ENCODE results near the gene OSBPL3.

Gene OSBPL3

DNA sequence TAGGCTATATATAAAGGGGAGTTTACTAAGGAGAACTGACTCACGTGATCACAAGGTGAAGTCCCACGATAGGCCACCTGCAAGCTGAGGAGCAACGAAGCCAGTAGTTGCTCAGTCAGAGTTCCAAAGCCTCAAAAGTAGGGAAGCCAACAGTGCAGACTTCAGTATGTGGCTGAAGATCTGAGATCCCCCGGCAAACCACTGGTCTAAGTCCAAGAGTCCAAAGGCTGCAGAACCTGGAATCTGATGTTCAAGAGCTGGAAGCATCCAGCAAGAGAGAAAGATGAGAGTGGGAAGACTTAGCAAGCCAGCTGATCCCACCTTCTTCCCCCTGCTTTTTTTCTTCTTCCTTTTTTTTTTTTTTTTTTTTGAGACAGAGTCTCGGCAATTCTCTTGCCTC lies 195.7 kb downstream of the OSBPL3 start:
- DNase-seq: no peak

DNA sequence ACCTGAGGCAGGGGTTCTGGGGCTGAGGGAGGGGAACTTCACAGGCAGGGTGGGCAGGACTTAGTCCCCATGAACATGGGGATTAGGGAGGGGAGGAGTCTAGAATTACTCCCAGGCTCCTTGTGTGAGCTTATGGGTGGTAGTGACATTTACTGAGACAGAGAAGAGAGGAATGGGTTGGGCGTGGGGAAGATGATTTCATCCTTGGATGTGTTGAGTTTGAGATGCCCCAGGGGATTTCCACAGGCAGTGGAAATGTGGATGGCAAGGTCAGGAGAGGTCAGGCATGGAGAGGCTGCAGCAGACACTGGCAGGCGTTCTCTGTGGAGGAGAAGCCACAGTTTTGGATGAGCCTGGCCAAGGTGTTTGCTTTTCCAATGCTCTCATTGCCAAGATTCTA lies 196.3 kb downstream of the OSBPL3 start:
- DNase-seq: no peak

DNA sequence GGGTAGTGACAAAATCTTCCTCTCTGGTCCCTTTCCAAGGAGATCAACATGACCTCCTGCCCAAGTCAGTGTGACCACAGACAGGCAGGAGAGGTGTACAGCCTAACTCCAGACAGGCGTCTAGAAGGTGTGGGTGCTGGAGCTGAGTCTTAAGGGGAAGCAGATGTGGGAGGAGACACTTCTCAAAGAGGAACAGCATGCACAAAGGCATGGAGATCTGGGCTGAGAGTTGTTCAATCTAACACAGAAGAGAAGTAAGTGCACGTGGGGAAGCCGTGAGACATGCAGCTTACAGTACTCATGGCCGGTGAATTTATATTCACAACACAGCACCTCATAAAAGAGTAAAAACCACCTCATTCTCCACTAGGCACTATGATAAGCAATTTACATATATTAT lies 198.9 kb downstream of the OSBPL3 start:
- no peak for DNase-seq

GRCh38 chr7:24779283-24779655 lies 200.7 kb downstream of the OSBPL3 start:
- DNase-seq: no peak

DNA sequence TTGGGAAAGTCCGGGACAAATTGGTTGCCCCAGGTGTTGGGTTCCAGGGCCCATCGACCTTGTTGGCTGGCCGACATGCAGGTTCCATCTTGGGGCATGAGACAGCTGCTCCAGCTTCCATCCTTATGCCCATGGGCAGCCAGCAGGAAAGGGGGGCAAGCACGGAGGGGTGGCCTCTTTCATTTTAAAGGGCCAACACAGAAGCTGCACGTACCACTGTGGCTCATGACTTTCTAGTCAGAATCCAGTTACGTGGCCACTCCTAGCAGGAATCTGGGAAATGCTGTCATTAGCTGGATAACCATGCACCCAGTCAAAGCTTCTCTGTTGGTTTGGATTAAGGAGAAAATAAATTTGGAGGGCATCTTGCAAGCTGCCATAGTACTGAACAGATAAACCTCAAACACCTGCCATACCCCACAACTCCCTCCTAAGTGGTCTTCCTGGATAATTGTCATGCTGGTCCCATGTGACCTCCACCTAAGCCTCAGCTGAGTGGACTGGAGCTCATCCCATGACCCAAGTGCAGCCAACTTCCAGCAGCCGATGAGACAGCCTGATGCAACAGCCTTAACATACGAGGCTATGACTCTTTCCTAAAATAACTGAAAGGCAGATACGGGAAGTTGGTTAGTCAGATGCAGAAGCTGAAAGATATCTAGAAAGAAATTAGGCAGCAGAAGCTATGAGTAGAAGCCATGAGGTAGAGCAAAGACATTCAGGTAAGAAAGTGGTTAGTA lies 201.3 kb downstream of the OSBPL3 start:
- no peak for DNase-seq

DNA sequence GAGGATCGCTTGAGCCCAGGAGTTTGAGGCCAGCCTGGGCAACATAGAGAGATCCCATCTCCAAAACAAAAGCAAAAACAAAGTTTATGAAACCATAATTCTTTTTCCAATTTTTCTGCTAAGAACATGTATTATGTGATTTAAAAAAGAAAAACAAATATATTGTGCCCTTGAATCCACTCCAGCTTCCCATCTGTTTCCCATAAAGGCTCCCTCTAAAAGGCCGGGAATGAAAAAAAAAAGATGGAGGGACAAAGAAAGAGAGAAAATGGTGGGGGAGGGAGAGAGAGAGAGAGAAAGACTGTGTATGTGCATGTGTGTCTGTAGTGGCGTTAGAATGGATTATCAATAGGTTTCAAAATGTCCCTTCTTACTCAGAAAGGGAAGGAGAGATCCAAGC lies 202.2 kb downstream of the OSBPL3 start:
- no peak for DNase-seq

DNA sequence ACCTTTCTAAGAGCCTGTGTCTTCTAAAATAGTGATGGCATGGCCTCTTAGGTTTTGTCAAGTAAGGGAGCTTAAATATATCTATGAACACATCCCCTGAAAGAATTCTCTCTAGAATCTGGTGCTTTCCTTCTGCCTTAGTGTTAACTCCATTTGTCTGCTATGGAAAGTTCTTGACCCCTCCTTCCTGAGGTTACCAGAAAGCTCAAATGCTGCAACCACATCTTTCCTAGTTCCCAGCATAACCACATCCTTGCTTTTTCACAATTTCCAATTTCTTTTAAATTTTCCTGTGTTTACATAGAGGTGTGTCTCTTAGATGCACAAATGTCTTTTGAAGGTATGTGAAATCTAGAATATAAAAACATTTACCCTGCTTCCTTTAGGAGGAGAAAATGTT lies 206.3 kb downstream of the OSBPL3 start:
- no peak for DNase-seq

GRCh38 chr7:24769851-24770250 lies 210.1 kb downstream of the OSBPL3 start:
- no peak for DNase-seq

DNA sequence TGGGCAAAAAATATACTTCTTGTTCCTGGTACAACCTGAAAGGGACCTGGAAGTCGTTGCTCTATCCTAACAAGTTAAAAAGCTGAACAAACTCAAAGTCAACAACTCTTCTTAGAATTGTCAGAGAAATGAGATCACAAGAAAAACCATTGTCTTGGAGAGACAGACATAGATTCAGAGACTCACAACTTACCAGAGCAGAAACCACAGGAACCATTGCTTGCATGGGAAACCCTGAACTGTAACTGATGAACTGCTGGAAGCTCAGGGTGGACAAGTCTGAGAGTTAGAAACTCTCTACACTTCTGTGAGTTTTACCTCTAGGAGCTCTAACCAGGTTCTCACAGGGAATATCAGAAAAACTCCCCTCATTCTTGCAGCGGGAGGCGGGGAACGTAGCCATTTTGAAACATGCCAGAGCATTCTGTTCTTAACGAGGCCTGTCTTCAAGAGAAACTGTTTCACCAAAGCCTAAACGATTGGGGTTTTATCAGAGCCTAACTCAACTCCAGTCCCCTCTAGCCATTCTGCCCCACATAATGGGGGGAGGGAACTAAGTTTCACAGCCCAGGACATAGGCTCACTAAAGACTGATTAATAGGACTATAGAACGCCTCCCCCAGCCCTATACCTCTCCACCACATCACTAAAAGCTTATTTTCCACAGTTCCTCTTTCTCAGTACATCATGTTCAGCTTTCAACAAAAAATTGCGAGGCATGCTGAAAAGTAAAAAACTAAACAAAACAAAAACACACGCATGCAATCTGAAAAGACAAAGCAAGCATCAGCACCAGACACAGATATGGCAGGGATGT lies 210.8 kb downstream of the OSBPL3 start:
- DNase-seq: no peak

- DNase-seq: no peak
Measured at GRCh38 chr7:24767878-24768569, 212.0 kb downstream of the OSBPL3 start.

DNA sequence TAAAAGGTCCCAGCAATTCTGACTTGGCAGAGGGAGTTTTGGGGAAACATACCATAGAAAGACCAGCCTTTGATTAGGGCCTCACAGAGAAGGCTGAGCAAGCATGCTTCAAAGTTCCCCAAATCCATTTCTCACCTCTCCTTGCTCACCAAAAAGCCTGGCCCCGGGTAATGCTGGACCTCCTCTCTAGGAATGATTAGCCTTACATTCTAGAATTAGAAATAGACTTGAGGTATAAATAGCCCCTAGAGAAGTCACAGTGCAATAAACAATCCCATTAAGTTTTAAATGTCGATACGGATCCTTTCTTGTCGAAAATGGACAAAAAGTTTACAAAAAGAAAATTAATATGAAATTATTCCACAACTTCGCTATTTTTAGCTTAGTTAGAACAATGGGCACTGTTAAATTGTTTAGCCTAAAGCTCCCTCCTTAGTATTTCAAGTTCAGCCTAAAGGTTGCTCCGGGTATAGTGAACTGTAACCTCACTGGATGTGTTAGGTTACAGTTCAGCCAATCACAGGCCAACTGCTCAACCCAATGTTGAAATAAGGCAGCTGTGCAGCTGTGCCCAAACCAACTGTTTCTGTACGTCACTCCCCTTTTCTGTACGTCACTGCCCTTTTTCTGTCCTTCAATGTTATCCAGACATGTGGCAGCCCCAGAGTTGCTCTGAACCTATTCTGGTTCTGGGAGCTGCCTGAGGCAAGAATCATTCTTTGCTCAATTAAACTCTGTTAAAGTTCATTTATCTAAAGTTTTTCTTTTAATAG lies 214.8 kb downstream of the OSBPL3 start:
- DNase-seq: no peak

GRCh38 chr7:24764011-24764410 lies 216.0 kb downstream of the OSBPL3 start:
- no peak for DNase-seq

GRCh38 chr7:24763303-24763901 lies 216.6 kb downstream of the OSBPL3 start:
- DNase-seq: no peak

DNA sequence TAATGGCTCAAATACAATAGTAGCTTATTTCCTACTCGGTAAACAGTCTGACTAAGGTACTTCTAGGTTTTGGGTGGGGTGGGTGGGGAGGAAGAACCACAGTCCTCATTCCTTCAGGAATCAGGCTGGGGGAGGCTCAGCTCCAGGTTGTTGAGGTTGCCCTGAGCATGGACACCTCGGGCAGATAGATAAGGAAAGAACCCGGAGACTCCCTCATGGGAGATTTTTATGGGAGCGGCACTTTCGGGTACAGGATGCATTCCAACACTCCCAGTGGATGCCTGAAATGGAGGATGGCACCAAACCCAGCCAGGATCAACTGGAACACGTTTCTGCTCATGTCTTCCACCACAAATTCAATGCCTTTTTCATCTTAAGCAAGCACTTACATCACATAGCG lies 217.2 kb downstream of the OSBPL3 start:
- DNase-seq: no peak

DNA sequence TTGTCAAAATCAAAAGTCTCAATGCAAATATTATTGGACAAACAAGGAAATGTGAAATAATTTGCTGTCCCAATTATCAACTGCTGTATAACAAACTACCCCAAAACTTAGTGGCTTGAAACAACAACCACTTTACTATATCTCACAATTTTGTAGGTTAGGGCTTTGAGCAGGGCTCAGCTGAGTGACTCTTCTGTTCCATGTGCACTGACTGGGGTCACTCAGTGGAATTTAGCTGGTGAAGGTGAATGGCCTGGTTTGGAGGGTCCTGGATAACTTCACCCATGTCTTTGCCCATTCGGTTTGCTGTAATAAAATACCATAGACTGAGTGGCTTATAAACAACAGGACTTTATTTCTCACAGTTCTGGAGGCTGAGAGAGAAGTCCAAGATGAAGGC lies 219.0 kb downstream of the OSBPL3 start:
- no peak for DNase-seq

DNA sequence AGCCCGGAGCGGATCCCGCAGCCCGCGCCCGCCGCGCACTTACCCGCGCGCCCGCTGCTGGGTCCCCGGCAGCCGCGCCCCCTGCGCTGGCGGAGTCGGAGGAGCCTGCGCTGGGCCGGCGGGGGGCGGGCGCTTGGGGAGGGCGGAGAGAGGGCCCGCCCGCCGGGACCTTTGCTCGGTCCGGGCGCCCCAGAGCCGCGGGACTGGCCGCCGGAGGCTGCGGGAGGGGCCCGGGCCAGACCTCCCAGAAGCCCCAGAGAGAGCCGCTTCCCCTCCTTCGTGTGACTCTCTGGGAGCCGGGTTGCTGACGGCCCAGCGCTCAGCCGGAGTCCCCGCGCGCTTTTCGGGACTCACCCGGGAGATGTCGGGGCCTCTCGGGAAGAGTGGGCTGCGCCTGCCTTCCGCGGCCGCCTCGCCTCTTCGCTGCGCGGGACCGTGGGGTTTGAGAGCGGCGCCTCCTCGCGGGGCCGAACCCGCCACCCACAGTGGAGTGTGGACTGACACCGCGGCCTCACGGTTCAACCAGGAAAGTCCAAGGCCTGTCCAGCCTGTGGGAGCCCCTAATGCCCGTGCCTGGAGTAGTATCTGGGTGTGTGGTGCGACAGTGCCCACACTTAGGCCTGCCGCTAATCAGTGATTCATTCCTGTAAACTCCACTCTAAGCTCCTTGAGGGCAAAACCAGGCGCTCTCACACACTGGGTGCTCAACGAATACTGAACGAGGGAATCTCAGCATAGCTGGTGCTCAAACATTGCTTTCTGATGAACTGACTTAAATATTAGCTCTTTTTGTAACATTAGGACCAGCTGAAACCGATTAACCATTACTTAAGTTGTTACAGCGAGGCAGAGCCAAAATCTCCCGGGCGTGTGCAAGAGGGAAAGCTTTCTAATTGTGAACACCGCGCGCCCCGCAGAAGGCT lies 222.4 kb downstream of the OSBPL3 start, which contains the start of gene GSDME:
GSDME (minus strand) TSS at position 112 of the 923 bp plus-strand sequence. CDS start 7,690 bp downstream, outside the sequence.
- no peak for DNase-seq

- DNase-seq: no peak
Measured at GRCh38 chr7:24756545-24757352, 223.2 kb downstream of the OSBPL3 start.

DNA sequence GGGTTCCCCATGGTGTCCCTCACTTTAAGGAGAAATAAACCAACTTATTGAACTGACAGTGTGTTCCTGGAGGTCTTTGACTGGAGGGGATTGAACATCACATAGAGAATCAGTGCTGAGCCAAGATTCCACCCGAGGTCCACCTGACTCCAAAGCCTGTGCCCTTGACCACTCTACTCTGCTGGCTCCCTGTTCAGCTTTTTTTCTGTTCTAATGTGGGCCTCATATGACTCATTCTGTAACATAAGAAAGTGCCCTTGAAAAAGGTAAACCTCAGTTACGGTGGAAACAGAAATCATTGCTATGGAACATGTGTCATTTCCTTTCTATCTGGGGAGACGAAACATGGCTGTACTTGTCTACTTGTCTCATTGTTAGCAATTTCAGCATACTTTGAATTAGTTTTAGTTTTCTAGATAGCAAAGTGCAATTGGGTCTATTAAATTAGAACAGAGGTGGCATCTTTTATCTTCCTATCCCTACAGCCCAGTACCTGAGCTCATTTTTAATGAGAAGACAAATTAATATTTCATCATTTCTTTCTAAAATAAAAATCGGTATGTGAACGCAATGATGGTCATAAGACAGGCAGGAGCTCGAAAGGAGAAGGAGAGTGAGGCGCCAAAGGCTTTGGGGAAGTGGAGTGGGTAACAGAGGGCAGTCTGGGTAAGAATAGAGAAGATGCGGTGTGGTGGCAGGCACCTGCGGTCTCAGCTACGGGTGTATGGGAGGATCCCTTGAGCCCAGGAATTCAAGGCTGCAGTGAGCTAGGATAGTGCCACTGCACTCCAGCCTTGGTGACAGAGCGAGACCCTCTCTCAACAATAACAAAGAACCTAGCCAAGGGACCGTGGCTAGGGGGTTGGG lies 224.2 kb downstream of the OSBPL3 start:
- no peak for DNase-seq

DNA sequence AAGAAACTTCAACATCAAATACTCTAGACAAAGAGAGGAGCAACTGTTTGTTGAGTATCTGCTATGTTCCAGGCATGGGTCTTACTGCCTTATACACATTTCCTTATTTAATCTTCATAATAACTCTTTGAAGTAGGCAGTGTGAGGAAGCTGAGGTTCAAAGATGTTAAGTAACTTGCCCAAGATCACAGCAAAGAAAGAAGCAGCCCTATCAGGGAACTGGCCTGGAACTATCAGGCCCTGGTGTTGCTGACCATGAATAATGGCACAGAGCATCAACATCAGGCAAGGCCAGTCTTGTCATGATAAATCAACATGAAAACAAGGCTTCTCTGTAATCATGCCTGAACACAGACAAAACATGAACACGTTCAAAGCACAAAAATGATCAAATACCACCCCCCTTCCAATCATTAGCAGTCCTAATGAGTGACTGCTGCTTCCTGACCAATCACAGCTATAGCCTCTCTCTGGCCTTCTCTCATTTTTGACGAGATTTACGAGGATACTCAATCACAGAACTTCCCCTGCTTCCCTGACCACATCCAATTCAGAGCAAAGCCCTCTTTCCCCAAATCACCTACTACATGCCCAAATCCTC lies 225.0 kb downstream of the OSBPL3 start:
- DNase-seq: no peak

Data from NCI-H2107 (cell line).